ENCODE data around the gene NLGN4Y. TPM values are rescaled to one million over a fixed set of nuclear protein-coding genes. Genes with fewer than 3 reads are reported as not detected.

The NLGN4Y gene
- total RNA-seq, 2 experiments from 2014 or later, result 0.69 to 0.91 TPM

GRCh38 chrY:14762903-14763302 is 238.6 kb downstream of the NLGN4Y start:
- Mint-ChIP-seq H3K27me3 (no peaks in the 10 kb centered on the region), H3K27ac (no peak overlapping the region), H3K9me3 (no peaks in the 10 kb centered on the region), H3K4me1 (no peaks in the 10 kb centered on the region), H3K36me3 (no peaks in the 10 kb centered on the region), H3K4me3 (no peak overlapping the region)
- ATAC-seq (ENCODE audit: low read depth), result no peak
- POLR2A ChIA-PET, result no interaction called here
- DNase-seq, result no peak

- Mint-ChIP-seq H3K9me3 (no peaks in the 10 kb centered on the region), H3K4me1 (no peaks in the 10 kb centered on the region), H3K36me3 (no peaks in the 10 kb centered on the region), H3K27ac (no peak overlapping the region), H3K4me3 (no peak overlapping the region), H3K27me3 (no peaks in the 10 kb centered on the region)
- no peak for DNase-seq
- no peak for ATAC-seq (ENCODE audit: low read depth)
- POLR2A ChIA-PET, result no interaction called here
These were observed 239.3 kb downstream of the NLGN4Y start for GRCh38 chrY:14763600-14763999.

GRCh38 chrY:14778208-14778607 is 253.9 kb downstream of the NLGN4Y start:
- POLR2A ChIA-PET, result no interaction called here
- no peak overlapping the region for H3K27ac Mint-ChIP-seq
- no peaks in the 10 kb centered on the region for H3K9me3 Mint-ChIP-seq
- DNase-seq, result no peak
- no peaks in the 10 kb centered on the region for H3K4me1 Mint-ChIP-seq
- ATAC-seq (ENCODE audit: low read depth), result no peak
- no peaks in the 10 kb centered on the region for H3K27me3 Mint-ChIP-seq
- H3K36me3 Mint-ChIP-seq, result no peaks in the 10 kb centered on the region
- no peak overlapping the region for H3K4me3 Mint-ChIP-seq

- Mint-ChIP-seq H3K9me3 (no peaks in the 10 kb centered on the region), H3K27ac (no peak overlapping the region), H3K4me1 (no peaks in the 10 kb centered on the region), H3K4me3 (no peak overlapping the region), H3K36me3 (no peaks in the 10 kb centered on the region), H3K27me3 (no peaks in the 10 kb centered on the region)
- DNase-seq (no peak), ATAC-seq (ENCODE audit: low read depth) (no peak)
- POLR2A ChIA-PET, result no interaction called here
These were observed 268.8 kb downstream of the NLGN4Y start for GRCh38 chrY:14793104-14793503.

GRCh38 chrY:14793674-14794073 is 269.3 kb downstream of the NLGN4Y start:
- no peak for ATAC-seq (ENCODE audit: low read depth)
- H3K36me3 Mint-ChIP-seq, result no peaks in the 10 kb centered on the region
- no peaks in the 10 kb centered on the region for H3K27me3 Mint-ChIP-seq
- POLR2A ChIA-PET, result no interaction called here
- H3K4me3 Mint-ChIP-seq, result no peak overlapping the region
- peaks cover 2% of the 10 kb centered on the region for H3K9me3 Mint-ChIP-seq
- H3K27ac Mint-ChIP-seq, result no peak overlapping the region
- H3K4me1 Mint-ChIP-seq, result no peaks in the 10 kb centered on the region
- DNase-seq, result no peak

GRCh38 chrY:14798010-14798409 is 273.7 kb downstream of the NLGN4Y start:
- no peaks in the 10 kb centered on the region for H3K36me3 Mint-ChIP-seq
- DNase-seq (no peak), ATAC-seq (ENCODE audit: low read depth) (no peak)
- H3K27me3 Mint-ChIP-seq, result no peaks in the 10 kb centered on the region
- no peak overlapping the region for H3K4me3 Mint-ChIP-seq
- POLR2A ChIA-PET, result no interaction called here
- no peaks in the 10 kb centered on the region for H3K4me1 Mint-ChIP-seq
- no peak overlapping the region for H3K27ac Mint-ChIP-seq
- H3K9me3 Mint-ChIP-seq, result peaks cover 2% of the 10 kb centered on the region

GRCh38 chrY:14801096-14801495 is 276.8 kb downstream of the NLGN4Y start:
- no peaks in the 10 kb centered on the region for H3K27me3 Mint-ChIP-seq
- H3K27ac Mint-ChIP-seq, result no peak overlapping the region
- H3K36me3 Mint-ChIP-seq, result no peaks in the 10 kb centered on the region
- no peak overlapping the region for H3K4me3 Mint-ChIP-seq
- POLR2A ChIA-PET, result no interaction called here
- ATAC-seq (ENCODE audit: low read depth) (no peak), DNase-seq (no peak)
- peaks cover 2% of the 10 kb centered on the region for H3K9me3 Mint-ChIP-seq
- H3K4me1 Mint-ChIP-seq, result no peaks in the 10 kb centered on the region

GRCh38 chrY:14802125-14802524 is 277.8 kb downstream of the NLGN4Y start:
- H3K9me3 Mint-ChIP-seq, result peaks cover 2% of the 10 kb centered on the region
- ATAC-seq (ENCODE audit: low read depth) (no peak), DNase-seq (no peak)
- no peak overlapping the region for H3K27ac Mint-ChIP-seq
- POLR2A ChIA-PET, result no interaction called here
- H3K36me3 Mint-ChIP-seq, result no peaks in the 10 kb centered on the region
- H3K4me1 Mint-ChIP-seq, result no peaks in the 10 kb centered on the region
- no peaks in the 10 kb centered on the region for H3K27me3 Mint-ChIP-seq
- no peak overlapping the region for H3K4me3 Mint-ChIP-seq

GRCh38 chrY:14804041-14804440 is 279.7 kb downstream of the NLGN4Y start:
- no peak for ATAC-seq (ENCODE audit: low read depth)
- Mint-ChIP-seq H3K9me3 (no peaks in the 10 kb centered on the region), H3K4me1 (no peaks in the 10 kb centered on the region), H3K4me3 (no peak overlapping the region), H3K36me3 (no peaks in the 10 kb centered on the region), H3K27ac (no peak overlapping the region), H3K27me3 (no peaks in the 10 kb centered on the region)
- POLR2A ChIA-PET, result no interaction called here
- DNase-seq, result no peak

GRCh38 chrY:14818452-14818851 is 294.1 kb downstream of the NLGN4Y start:
- ATAC-seq (ENCODE audit: low read depth) (no peak), DNase-seq (no peak)
- no peaks in the 10 kb centered on the region for H3K27me3 Mint-ChIP-seq
- H3K9me3 Mint-ChIP-seq, result no peaks in the 10 kb centered on the region
- no peak overlapping the region for H3K4me3 Mint-ChIP-seq
- H3K4me1 Mint-ChIP-seq, result no peaks in the 10 kb centered on the region
- no peak overlapping the region for H3K27ac Mint-ChIP-seq
- no peaks in the 10 kb centered on the region for H3K36me3 Mint-ChIP-seq
- POLR2A ChIA-PET, result no interaction called here

- Mint-ChIP-seq H3K4me1 (no peaks in the 10 kb centered on the region), H3K27ac (no peak overlapping the region), H3K36me3 (no peaks in the 10 kb centered on the region), H3K4me3 (no peak overlapping the region), H3K27me3 (no peaks in the 10 kb centered on the region), H3K9me3 (no peaks in the 10 kb centered on the region)
- ATAC-seq (ENCODE audit: low read depth), result no peak
- POLR2A ChIA-PET, result no interaction called here
- no peak for DNase-seq
These were observed 297.9 kb downstream of the NLGN4Y start for GRCh38 chrY:14822201-14822600.

GRCh38 chrY:14822906-14823305 is 298.6 kb downstream of the NLGN4Y start:
- POLR2A ChIA-PET, result no interaction called here
- Mint-ChIP-seq H3K27me3 (no peaks in the 10 kb centered on the region), H3K36me3 (no peaks in the 10 kb centered on the region), H3K4me1 (no peaks in the 10 kb centered on the region), H3K27ac (no peak overlapping the region), H3K4me3 (no peak overlapping the region), H3K9me3 (no peaks in the 10 kb centered on the region)
- DNase-seq, result no peak
- ATAC-seq (ENCODE audit: low read depth), result no peak

GRCh38 chrY:14824583-14824982 is 300.3 kb downstream of the NLGN4Y start:
- DNase-seq, result no peak
- H3K4me1 Mint-ChIP-seq, result no peaks in the 10 kb centered on the region
- no peaks in the 10 kb centered on the region for H3K27me3 Mint-ChIP-seq
- ATAC-seq (ENCODE audit: low read depth), result no peak
- no peaks in the 10 kb centered on the region for H3K36me3 Mint-ChIP-seq
- no peak overlapping the region for H3K27ac Mint-ChIP-seq
- POLR2A ChIA-PET, result no interaction called here
- H3K4me3 Mint-ChIP-seq, result no peak overlapping the region
- H3K9me3 Mint-ChIP-seq, result no peaks in the 10 kb centered on the region

- Mint-ChIP-seq H3K9me3 (no peaks in the 10 kb centered on the region), H3K4me3 (no peak overlapping the region), H3K4me1 (no peaks in the 10 kb centered on the region), H3K36me3 (no peaks in the 10 kb centered on the region), H3K27ac (no peak overlapping the region), H3K27me3 (no peaks in the 10 kb centered on the region)
- POLR2A ChIA-PET, result no interaction called here
- no peak for DNase-seq
- ATAC-seq (ENCODE audit: low read depth), result no peak
These were observed 301.4 kb downstream of the NLGN4Y start for GRCh38 chrY:14825728-14826127.

GRCh38 chrY:14828531-14828930 is 304.2 kb downstream of the NLGN4Y start:
- H3K9me3 Mint-ChIP-seq, result no peaks in the 10 kb centered on the region
- no peaks in the 10 kb centered on the region for H3K27me3 Mint-ChIP-seq
- H3K36me3 Mint-ChIP-seq, result no peaks in the 10 kb centered on the region
- DNase-seq (no peak), ATAC-seq (ENCODE audit: low read depth) (no peak)
- POLR2A ChIA-PET, result no interaction called here
- H3K4me3 Mint-ChIP-seq, result no peak overlapping the region
- H3K27ac Mint-ChIP-seq, result no peak overlapping the region
- no peaks in the 10 kb centered on the region for H3K4me1 Mint-ChIP-seq

All from activated naive CD8-positive, alpha-beta T cell treated with anti-CD3 and anti-CD28 coated beads, Interleukin-2, amount 10 ng/mL, durations not matched to agents 7 days and 5 days (primary cell).